HEK293 (cell line): Measurements from ENCODE around the gene PRDM15.

ENCODE experiments used
- MEIS1 ChIP-seq: sonication (generic); formaldehyde crosslinking; IDR thresholded peaks from 2 replicates; pipeline ENCODE4 v1.8.1; 2022; ENCODE audit warnings: missing genetic modification reagents, mild to moderate bottlenecking, borderline replicate concordance
- MZF1 ChIP-seq: fragments of 450-650 bp; formaldehyde crosslinking; IDR thresholded peaks from 2 replicates; pipeline ENCODE4 v1.5.1; 2017; ENCODE audit warnings: missing biosample characterization, missing genetic modification characterization, borderline replicate concordance
- PRDM1 ChIP-seq: fragments of 450-650 bp; formaldehyde crosslinking; IDR thresholded peaks from 2 replicates; pipeline ENCODE4; 2016; ENCODE audit warnings: missing biosample characterization, missing genetic modification characterization
- REST ChIP-seq: fragments of 450-650 bp; formaldehyde crosslinking; IDR thresholded peaks from 2 replicates; pipeline ENCODE4 v1.5.1; 2016; ENCODE audit warnings: missing biosample characterization, missing genetic modification characterization
- ZBTB48 ChIP-seq: fragments of 450-650 bp; formaldehyde crosslinking; IDR thresholded peaks from 2 replicates; pipeline ENCODE4 v1.5.1; 2016; ENCODE audit warnings: missing biosample characterization, missing genetic modification characterization
- ZFP3 ChIP-seq: fragments of 450-650 bp; formaldehyde crosslinking; IDR thresholded peaks from 2 replicates; pipeline ENCODE4 v1.5.1; 2016; ENCODE audit warnings: low read depth, missing biosample characterization, missing genetic modification characterization
- ZNF311 ChIP-seq: fragments of 450-650 bp; formaldehyde crosslinking; IDR thresholded peaks from 2 replicates; pipeline ENCODE4 v1.5.1; 2017; ENCODE audit warnings: missing biosample characterization, missing genetic modification characterization, borderline replicate concordance
- TF ChIP-seq, protein P1 (sequence below): fragments of 450-650 bp; formaldehyde crosslinking; IDR thresholded peaks from 2 replicates; pipeline ENCODE4 v1.5.1; 2016; ENCODE audit warnings: missing biosample characterization, missing genetic modification characterization
- TF ChIP-seq, protein P2 (sequence below): fragments of 450-650 bp; formaldehyde crosslinking; IDR thresholded peaks from 2 replicates; pipeline ENCODE4 v1.5.1; 2016; ENCODE audit warnings: missing biosample characterization, missing genetic modification characterization
- TF ChIP-seq, protein P3 (sequence below): fragments of 450-650 bp; formaldehyde crosslinking; IDR thresholded peaks from 2 replicates; pipeline ENCODE4 v1.5.1; 2016; ENCODE audit warnings: missing biosample characterization, missing genetic modification characterization, low read depth

GRCh38 chr21:41837756-41838297 is 41.3 kb downstream of the PRDM15 start:
- TF ChIP-seq, protein P1, sequence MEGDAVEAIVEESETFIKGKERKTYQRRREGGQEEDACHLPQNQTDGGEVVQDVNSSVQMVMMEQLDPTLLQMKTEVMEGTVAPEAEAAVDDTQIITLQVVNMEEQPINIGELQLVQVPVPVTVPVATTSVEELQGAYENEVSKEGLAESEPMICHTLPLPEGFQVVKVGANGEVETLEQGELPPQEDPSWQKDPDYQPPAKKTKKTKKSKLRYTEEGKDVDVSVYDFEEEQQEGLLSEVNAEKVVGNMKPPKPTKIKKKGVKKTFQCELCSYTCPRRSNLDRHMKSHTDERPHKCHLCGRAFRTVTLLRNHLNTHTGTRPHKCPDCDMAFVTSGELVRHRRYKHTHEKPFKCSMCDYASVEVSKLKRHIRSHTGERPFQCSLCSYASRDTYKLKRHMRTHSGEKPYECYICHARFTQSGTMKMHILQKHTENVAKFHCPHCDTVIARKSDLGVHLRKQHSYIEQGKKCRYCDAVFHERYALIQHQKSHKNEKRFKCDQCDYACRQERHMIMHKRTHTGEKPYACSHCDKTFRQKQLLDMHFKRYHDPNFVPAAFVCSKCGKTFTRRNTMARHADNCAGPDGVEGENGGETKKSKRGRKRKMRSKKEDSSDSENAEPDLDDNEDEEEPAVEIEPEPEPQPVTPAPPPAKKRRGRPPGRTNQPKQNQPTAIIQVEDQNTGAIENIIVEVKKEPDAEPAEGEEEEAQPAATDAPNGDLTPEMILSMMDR (tag by site-specific recombination), result no peak
- TF ChIP-seq, protein P2, sequence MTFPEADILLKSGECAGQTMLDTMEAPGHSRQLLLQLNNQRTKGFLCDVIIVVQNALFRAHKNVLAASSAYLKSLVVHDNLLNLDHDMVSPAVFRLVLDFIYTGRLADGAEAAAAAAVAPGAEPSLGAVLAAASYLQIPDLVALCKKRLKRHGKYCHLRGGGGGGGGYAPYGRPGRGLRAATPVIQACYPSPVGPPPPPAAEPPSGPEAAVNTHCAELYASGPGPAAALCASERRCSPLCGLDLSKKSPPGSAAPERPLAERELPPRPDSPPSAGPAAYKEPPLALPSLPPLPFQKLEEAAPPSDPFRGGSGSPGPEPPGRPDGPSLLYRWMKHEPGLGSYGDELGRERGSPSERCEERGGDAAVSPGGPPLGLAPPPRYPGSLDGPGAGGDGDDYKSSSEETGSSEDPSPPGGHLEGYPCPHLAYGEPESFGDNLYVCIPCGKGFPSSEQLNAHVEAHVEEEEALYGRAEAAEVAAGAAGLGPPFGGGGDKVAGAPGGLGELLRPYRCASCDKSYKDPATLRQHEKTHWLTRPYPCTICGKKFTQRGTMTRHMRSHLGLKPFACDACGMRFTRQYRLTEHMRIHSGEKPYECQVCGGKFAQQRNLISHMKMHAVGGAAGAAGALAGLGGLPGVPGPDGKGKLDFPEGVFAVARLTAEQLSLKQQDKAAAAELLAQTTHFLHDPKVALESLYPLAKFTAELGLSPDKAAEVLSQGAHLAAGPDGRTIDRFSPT (tag by site-specific recombination), result no peak
- TF ChIP-seq, protein P3, sequence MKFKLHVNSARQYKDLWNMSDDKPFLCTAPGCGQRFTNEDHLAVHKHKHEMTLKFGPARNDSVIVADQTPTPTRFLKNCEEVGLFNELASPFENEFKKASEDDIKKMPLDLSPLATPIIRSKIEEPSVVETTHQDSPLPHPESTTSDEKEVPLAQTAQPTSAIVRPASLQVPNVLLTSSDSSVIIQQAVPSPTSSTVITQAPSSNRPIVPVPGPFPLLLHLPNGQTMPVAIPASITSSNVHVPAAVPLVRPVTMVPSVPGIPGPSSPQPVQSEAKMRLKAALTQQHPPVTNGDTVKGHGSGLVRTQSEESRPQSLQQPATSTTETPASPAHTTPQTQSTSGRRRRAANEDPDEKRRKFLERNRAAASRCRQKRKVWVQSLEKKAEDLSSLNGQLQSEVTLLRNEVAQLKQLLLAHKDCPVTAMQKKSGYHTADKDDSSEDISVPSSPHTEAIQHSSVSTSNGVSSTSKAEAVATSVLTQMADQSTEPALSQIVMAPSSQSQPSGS (tag by site-specific recombination), result no peak
- TF ChIP-seq ZFP3 (tag by site-specific recombination), result no peak
- no peak for TF ChIP-seq REST (tag by site-specific recombination)
- no peak for TF ChIP-seq ZNF311 (tag by site-specific recombination)
- no peak for TF ChIP-seq ZBTB48
- no peak for TF ChIP-seq MZF1
- no peak for TF ChIP-seq MEIS1 (CRISPR knock-in tag)
- TF ChIP-seq PRDM1, result no peak
